Pons (tissue), 1 donor: ENCODE measurements around the gene ALDH3B1.
A peak's percentile ranks its signal among the peaks of the same experiment; 100 is the strongest.

Source experiments
- DNase-seq: peaks from one replicate; pipeline ENCODE4 v3.0.0-alpha.2; 2016; ENCODE audit warnings: low spot score

The ALDH3B1 gene

DNA sequence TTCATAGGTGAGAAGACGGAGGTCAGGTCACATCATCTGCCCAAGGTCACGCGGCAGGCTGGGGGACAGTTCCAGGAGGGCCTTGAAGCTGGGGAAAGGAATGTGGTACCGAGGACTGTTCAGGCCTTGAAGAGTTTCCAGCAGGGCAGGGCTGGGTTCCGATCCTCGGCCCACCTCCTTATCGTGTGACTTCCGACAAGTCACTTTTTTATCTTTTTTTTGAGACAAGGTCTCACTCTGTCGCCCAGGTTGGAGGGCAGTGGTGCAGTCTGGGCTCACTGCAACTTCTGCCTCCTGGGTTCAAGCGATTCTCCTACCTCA lies 21.0 kb downstream of the ALDH3B1 start:
- DNase-seq, result no peak

DNA sequence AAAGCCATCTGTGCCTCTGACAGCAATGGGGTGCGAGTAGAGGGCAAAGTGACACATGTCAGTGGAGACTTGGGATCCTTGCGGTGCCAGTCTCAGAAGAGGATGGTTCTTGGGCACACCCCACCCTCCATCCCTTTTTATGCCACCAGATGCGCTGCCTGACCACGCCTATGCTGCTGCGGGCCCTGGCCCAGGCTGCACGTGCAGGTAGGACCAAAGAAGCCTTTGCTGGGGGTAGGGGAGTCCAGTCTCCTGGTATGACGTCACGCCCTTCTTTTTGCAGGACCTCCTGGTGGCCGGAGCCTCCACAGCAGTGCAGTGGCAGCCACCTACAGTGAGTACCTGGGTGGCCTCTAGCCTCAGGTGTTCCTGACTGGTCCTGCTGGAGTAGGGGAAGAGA lies 21.9 kb downstream of the ALDH3B1 start:
- no peak for DNase-seq

DNA sequence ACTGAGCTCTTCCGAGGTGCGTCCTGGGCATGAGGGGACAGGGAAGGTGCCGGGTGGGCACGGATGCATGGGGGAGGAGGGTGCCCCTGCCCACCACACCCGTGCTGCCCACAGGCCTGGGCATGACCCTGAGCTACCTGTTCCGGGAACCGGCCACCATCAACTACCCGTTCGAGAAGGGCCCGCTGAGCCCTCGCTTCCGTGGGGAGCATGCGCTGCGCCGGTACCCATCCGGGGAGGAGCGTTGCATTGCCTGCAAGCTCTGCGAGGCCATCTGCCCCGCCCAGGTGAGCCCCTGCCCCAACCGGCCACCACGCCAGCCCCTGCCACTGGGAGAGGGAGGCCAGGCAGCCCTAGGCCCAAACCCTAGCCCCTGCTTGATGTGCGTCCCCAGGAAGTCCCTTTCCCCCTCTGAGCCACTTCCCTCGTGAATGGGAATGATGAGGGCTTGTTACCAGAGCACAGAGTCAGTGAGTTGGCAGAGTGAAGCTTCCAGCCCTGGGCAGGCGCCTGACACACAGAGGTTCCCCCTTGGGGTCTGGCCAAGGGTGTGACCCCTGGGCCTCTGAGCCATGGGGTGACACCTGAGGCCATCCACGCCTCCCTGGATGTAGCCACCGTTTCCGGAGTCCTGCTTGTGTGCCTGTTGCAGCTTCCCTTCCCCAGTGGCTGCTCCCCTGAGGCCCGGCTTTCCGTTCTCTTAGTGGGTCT lies 23.0 kb downstream of the ALDH3B1 start:
- DNase-seq, result no peak

DNA sequence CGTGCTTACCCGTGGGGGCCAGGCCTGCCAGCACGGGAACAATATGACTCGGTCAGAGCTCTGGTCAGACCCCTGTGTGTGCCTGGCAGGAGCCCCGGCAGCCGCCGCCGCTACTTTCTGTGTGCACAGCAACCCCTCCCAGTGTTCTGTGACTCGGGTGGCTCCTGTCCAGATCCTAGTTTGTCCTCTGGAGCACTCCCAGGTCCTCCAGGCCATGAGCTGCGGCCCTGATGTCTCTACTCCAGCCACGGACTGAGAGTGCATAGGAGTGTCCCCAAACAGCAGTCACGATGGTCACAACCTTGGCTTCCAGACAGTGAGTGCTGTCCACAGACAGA lies 23.6 kb downstream of the ALDH3B1 start:
- no peak for DNase-seq

DNA sequence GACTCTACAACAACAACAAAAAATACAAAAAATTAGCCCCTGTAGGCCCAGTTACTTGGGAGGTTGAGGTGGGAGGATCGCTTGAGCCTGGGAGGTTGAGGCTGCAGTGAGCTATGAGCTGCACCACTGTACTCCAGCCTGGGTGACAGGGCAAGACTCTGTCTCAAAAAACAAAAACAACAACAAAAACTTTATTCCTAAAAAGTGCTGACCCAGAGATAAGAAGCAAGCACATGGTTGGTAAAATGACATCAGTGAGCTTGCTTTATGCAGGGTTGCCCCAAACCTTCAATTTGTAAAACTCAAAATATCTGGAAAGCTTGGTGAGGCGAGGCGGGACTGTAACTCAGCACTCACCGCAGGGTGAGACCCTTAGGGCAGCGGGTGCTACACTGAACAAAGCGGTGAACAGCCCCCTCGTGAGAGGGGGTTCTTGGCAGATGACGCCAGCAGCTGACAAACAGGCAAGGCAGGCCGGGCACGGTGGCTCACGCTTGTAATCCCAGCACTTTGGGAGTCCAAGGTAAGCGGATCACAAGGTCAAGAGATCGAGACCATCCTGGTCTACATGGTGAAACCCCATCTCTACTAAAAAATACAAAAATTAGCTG lies 25.2 kb downstream of the ALDH3B1 start:
- no peak for DNase-seq

DNA sequence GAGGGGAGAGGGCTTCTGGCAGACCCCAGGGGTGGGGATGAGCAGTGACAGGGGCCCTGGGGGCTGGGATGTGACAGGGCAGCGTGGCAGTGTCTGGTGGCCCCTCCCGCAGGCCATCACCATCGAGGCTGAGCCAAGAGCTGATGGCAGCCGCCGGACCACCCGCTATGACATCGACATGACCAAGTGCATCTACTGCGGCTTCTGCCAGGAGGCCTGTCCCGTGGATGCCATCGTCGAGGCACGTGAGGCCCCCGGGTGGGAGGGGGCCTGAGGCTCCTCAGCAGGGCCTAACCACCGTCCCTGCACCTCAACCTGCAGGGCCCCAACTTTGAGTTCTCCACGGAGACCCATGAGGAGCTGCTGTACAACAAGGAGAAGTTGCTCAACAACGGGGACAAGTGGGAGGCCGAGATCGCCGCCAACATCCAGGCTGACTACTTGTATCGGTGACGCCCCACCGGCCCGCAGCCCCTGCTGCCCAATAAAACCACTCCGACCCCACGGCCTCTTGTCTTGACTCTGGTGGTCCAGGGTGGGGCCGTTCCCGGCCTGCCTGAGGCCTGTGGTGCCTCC lies 26.1 kb downstream of the ALDH3B1 start:
- no peak for DNase-seq

DNA sequence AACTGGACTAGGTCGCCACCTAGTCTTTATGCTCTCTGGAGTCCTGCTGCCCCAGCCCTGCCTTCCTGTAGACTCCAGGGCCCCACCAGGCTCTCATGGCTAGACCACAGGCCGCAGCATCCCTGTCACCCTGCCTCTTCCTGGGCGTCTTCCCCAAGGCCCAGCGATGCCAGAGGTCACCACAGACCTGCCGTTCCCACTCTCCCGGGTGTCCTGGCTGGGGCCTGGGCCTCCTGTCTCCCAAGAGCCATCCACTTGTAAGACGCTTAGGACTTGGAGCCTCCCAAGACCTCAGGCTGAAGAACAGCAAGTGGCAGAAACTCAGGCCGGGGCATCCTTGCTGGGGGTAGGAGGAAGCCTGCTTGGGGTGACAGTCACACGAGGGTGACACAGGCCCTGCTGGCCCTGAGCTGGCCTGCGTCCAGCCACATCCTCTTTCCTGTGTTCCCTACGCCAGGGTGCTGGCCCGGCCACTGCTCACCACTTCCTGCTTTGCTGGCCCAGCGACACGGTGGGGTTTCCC lies 26.7 kb downstream of the ALDH3B1 start:
- DNase-seq, result peak; percentile 35

DNA sequence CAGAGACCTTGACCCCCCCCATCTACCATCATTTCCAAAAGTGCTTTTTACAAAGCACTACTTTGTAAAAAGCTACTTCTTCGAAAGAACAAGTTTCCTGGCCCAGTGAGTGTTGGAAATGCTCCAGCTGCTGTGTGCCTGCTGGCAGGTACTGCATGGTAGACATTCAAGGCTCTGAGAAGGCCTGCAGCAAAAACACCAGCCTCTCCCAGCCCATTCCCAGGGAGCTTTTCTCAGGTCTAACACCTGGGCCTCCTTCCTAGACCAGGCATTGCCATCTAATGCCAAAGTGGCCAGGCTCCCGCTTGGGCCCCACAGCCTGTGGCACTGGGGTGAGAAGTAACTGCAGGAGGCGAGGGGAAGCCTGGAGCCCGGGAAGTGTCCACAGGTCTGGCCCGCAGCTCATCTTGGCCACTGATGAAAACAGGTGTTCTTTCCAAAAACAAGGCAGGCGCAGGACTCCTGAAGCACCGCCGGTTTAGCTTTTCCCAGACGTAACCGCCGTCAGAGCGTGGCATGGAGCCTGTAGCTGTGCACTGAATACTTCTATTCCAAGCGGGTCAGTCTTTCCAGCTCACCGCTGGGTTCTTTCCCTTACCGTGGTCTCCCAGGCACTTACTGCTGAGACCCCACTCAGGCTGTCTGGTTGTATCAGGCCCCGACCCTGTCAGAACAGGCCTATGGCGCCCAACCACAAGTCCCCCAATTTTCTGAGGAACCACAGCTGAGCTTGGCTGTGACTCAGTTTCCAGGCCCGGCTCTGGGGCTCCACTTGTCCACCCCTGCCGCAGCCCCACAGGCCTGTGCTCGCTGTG lies 27.5 kb downstream of the ALDH3B1 start:
- peak; percentile 20 for DNase-seq

DNA sequence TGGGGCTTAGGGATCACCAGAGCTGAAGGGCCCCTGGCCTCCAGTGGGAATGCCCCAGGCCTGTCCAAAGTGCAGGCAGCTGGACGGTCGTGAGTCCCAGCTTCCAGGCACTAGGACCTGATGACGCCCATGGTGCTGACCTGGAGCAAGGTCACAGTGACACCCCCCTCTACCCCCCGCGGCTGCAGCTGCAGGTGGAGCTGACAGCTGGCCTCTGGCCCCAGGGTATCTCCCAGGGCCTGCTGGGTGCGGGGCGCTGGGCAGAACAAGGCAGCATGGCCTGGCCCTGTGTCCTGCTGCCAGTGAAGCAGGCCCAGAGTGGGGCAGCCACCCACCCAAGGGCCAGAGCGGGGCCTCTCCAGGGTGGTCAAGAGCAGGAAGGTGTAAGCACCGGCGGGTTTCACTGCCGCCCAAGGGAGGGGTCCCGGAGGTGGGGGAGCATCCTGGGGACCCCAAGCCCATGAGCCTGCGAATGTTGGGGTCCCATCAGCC lies 28.1 kb downstream of the ALDH3B1 start:
- no peak for DNase-seq

DNA sequence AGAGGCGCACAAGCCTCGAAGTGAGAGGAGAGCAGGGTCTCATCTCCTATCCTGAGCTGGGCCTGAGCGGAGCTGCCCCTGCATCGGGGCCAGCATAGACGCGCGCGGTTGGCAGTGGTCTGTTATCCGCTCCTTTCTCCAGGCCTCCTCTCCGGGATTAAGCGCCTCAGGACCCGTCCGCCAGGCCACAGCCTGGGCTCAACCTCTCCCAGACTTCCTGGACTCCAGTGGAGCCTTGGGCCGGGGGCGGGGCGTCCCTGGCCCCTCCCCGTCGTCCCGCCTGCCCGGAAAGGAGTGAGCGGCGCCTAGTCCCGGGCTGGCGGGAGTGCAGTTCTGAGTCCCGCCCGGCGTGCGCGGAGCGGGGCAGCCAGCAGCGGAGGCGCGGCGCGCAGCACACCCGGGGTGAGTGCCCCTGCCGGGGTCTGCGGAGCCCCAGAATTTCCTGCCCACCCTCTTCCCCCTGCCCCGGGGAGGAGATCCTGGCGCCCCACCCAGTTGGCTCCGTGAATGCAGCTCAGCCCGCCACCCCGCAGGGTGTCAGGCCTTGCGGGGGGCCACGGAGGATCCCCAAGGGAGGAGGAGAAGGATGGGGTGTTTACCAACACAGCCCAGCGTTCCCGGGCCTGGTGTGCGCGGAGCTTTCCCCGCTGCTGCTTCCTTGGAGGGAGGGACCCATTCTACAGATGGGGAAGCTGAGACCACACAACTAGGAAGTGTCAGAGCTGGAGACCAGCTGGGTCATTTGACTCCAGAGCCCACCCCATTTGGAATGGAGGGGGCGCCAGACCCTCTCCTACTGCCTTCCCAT lies 28.8 kb downstream of the ALDH3B1 start, which contains the start of gene TCIRG1:
Gene TCIRG1 (plus strand): TSS at position 308 of the 808 bp plus-strand sequence. CDS start 2,247 bp downstream, outside the sequence.
- peak; percentile 51 for DNase-seq

DNA sequence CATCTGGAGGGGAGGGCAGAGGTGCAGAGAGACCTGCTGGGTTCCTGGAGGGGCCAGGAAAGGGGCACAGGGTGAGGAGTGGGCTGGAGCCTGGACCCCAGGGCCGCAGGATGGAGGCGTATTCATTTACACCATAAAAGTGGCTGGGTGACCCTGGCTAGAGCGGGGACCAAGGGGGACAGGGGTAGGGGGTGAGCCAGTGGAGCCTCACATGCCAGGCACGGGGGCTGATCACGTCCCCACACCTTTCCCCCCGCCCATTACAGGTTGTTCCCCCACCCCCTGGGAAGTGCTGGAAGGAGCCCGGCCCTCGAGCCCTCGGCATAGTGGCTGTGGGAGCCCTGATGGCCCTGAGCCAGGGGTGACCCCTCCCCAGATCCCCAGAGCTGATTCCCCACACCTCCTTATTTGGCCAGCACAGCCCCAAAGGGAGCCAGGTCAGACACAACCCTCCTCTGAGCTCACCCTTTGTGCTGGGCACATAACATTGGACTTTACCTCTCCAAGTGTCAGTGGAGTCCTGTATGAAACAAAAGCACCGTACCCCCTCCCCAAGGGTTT lies 29.5 kb downstream of the ALDH3B1 start:
- DNase-seq, result no peak

DNA sequence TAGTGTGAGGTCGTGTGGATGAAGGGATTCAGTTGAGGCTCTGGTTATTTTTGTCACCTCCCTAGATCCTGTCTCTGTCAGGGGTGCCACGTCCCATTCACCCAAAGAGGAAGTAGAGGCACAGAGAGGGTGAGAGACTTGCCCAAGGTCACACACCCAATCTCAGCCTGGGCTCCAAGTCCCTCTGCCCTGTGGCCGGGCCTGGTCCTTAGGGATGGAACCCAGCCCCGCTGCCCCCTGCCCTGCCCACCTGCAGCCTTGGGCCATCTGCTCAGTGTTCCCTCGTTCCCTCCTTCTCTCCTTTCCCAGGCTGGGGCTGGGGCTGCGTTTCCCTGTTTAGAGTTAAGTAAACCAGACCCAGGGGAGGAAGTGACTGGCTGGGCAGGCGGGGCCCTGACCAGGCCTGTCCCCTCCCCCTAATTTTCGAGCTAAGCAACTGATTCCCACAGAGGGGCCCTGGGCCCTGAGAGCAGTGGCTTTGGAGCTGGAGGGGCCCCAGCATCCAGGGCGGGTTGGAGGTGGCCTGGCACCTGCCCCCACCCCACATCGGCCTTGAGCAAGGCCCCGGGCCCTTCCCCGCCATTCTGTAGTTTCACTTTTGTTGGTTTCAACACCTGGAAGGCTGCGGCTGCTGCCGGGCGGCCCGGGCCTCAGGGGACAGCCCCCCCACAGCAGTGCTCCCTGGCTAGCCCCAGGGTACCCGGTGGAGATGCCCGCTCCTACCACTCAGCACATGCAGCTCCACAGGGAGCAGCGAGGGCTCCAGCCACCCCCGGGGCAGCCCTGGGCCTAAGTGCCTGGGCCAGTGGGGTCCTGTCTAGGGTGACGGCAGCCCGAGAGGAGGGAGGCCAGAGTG lies 30.2 kb downstream of the ALDH3B1 start:
- peak; percentile 36 for DNase-seq

DNA sequence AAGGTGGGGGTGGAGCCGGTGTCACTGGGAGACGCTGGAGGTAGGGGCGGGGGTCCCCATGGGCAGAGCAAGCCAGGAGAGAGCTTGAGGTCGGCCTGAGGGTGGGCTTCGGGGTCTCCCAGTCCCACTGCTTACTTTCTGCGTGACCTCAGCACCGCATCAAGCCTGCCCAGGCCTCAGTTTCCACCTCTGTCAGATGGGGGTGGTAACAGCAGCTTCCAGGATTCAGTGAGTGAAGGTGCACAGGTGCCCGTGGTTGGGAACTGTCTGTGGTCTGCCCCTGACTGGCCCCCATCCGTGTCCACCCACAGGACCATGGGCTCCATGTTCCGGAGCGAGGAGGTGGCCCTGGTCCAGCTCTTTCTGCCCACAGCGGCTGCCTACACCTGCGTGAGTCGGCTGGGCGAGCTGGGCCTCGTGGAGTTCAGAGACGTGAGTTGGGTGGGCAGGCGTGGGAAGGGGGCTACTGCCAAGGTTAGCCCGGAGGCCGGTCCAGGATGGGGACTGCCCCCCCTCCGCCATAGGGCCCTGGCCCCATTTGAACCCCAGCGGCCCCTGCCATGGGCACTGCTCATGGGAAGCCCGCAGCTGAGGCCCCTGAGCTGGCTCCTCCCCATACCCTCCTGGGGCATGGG lies 30.9 kb downstream of the ALDH3B1 start:
- DNase-seq, result no peak

DNA sequence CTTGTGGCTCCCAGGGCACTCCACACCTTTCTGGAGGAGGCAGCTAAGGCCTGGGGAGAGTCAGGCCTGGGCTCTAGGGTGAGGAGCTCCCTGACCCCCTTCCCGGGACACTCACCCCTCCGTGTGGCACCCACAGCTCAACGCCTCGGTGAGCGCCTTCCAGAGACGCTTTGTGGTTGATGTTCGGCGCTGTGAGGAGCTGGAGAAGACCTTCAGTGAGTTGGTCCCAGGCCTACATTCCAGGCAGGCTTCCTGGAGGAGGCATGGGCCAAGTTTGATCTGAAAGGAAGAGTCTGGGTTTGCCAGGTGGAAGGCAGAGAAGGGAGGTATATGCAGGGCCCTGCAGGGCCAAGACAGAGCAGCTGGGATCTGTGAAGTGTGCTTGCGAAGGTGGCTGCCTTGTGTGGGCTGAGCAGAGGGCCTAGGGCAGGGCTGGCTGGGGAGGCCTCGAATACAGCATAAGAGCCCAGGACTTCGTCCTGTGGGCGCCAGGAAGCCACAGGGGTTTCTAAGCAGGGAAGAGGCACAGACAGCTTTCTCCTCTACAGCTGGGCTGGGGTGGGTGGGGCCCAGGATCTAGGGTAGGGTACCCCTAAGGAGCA lies 31.6 kb downstream of the ALDH3B1 start:
- DNase-seq, result no peak

DNA sequence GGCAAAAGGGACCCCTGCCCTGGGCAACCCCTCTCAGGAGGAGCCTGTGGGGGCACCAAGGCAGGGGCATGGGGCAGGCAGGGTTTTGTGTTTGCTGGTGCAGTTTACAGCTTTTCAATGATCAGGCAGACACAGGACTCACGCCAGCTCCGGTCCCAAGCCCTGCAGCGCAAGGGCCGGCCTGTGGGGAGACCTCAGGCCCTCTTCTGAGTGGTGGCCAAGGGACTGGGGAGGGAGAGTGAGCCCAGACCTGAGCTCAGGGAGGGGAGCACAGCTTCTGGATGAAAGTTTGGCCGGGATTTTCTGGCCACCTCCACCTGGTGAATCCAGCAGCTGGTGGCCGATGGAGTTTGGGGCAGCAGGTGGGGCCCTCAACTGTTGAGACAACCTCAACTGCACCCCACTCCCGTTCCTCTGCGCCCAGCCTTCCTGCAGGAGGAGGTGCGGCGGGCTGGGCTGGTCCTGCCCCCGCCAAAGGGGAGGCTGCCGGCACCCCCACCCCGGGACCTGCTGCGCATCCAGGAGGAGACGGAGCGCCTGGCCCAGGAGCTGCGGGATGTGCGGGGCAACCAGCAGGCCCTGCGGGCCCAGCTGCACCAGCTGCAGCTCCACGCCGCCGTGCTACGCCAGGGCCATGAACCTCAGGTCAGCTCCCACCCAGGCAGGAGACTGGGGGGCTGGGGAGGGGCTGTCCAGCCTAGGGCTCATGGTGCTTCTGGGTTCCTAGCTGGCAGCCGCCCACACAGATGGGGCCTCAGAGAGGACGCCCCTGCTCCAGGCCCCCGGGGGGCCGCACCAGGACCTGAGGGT lies 32.3 kb downstream of the ALDH3B1 start:
- no peak for DNase-seq

DNA sequence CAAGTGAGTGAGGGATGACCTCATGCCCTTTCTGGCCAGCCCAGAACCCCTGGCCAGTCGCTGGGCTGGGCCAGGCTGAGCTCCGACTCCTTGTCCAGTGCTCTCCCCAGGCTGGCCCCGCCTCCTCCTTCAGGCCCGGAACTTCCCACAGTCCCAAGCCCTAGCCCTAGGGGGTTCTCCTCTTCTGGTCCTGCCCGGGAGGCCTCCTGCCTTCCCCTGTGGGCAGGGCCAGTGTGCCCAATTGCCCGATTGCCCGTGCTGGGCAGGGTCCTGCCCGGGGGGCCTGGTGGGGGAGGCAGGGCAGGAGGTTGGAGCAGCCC lies 32.9 kb downstream of the ALDH3B1 start:
- no peak for DNase-seq

DNA sequence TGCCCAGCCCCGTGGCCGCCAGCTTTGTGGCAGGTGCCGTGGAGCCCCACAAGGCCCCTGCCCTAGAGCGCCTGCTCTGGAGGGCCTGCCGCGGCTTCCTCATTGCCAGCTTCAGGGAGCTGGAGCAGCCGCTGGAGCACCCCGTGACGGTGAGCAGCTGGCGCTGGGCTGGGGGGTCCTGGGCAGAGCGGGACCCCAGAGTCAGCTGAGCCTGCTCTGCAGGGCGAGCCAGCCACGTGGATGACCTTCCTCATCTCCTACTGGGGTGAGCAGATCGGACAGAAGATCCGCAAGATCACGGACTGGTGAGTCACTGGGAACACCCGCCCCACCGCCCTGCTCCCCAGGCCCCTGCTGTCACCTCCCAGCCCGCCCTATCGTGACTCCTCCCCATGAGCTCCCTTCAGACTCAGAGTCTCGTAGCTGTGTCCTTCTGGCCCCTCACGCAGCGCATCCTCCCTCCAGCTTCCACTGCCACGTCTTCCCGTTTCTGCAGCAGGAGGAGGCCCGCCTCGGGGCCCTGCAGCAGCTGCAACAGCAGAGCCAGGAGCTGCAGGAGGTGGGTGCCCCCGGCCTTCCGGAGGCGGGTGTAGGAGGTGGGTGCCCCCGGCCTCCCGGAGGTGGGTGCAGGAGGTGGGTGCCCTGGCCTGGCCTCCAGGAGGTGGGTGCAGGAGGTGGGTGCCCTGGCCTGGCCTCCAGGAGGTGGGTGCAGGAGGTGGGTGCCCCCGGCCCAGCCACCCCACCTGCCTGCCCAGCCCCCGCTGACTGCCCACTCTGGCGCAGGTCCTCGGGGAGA lies 33.4 kb downstream of the ALDH3B1 start:
- no peak for DNase-seq
